ENCODE data around the gene B4GALT3.

B4GALT3 gene

DNA sequence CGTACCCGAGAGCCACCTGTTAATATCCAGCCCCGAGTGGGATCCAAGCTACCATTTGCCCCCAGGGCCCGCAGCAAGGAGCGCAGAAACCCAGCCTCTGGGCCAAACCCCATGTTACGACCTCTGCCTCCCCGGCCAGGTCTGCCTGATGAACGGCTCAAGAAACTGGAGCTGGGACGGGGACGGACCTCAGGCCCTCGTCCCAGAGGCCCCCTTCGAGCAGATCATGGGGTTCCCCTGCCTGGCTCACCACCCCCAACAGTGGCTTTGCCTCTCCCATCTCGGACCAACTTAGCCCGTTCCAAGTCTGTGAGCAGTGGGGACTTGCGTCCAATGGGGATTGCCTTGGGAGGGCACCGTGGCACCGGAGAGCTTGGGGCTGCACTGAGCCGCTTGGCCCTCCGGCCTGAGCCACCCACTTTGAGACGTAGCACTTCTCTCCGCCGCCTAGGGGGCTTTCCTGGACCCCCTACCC lies 16.6 kb downstream of the B4GALT3 start:
- no peak for DNase-seq

DNA sequence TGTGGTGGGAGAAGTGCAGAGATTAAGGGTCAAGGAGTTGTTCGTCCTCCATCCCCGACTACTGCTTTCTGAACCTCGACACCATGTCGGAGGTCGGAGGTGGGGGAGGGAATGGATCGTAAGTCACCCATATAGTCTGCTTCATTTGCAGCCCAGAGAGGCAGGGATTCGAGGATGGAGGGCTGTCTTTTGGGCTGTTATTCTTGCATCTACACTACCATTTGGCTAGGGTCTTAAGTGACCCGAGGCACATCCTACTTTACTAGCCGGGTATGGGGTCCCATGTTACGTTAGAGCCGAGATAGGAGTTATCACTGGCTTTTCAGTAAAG lies 17.4 kb downstream of the B4GALT3 start:
- DNase-seq: no peak

DNA sequence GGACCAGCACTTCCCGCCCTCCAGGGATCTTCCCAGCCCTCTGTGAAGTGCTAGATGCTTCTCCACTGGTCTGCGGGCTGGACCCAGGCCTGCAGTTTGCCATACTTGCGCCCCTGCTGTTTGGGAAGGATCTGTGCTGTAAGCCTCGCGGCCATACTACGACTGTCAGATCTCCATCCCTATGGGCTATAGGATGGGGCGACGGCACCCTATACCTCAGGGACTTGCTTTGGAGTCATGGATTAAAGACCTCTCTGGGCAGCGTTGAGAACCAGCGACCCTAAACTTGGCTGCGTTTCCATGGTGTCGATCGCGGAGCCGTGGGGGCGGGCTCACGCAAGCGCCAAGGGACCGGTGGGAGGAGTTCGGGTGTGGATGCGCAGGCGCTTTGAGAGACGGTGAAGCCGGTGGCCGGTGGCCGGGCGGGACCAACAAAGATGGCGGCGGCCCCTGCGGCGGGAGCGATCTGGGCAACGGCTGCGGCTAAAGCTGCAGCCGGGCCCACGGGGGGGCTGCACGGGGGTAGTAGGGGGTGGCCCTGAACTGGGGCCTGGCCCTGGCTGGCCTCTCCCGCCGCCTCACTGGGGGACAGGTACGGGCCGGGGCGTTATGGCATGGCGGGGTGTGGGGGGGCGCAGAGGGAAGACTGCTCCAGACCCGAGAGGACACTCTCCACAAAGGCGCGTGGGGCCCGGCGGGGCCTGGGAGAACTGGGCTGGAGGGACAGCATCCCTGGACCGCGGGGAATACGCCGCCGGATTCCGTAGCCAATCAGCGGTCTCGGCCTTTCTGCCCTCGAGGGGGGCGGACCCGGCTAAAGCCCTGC lies 18.0 kb downstream of the B4GALT3 start, which contains the start of gene USP21:
TSS of gene USP21 (plus strand) at position 414 of the 826 bp plus-strand sequence. CDS start 1,141 bp downstream, outside the sequence.
- DNase-seq: peak; percentile 90

DNA sequence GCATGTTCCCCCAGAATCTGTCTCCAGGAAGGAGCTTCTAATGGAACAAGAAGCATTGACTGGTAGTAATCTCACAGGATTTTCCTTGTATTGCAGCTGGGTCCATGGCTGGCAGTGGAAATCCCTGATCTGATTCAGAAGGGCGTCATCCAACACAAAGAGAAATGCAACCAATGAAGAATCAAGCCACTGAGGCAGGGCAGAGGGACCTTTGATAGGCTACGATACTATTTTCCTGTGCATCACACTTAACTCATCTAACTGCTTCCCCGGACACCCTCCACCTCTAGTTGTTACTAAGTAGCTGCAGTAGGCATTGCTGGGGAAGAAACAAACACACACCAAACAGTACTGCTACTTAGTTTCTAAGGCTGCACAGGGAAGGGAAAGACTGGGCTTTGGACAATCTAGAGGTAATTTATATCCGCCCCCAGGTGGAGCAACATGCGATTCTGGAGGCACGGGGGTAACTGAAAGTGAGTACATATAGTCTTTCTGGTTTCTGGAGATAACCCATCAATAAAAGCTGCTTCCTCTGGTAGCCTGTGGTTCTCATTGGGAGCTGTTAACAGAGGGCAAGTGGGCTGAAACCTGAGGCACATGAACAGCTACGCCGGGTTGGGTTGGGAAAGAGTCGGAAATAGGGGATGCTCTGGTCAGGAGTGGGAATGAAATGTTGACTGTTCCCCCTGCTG lies 18.8 kb downstream of the B4GALT3 start:
- DNase-seq: no peak

DNA sequence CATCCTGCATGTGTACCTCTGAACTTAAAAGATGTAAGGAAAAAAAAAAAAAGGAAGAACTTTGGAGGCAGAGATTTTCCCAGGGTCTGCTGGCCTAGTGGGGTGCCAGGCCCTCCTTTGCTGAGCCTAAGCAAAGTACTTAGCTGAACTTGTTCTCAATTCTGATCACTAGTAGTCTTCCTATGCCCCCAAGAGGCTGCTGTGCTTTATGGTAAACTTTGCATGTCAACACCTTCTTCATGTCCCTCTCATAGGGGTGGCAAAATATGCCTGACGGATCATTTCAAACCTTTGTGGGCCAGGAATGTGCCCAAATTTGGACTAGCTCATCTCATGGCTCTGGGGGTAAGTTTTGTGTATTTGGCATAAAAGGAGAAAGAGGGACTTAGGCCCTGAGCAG lies 19.4 kb downstream of the B4GALT3 start:
- no peak for DNase-seq

DNA sequence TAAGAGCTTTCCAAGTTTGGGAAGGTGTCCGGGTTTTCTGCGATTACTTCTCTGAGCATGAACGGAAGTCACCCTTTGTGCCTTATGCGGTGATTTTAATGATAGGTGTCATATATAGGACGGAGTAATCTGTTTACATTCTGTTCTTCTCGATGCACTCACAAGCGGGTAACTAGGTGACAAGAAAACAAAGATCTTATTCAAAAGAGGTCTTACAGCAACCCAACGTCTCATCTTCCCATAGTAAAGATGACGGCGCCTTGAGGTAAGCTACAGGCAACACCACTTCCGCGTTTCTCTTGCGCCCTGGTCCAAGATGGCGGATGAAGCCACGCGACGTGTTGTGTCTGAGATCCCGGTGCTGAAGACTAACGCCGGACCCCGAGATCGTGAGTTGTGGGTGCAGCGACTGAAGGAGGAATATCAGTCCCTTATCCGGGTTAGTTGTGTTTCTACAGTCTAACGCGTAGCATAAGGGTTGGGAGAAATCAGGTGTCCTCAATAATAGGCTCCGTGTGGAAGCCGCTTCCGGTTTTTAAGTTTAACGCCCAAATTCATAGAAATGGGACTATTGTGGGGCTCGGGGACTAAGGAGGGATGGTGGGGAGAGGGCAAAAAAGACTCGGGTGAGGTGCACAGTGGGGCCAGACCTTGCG lies 23.5 kb downstream of the B4GALT3 start, which contains the start of gene UFC1:
TSS of gene UFC1 (plus strand) at position 297 of the 656 bp plus-strand sequence. CDS start at position 317, 20 bp downstream.
- DNase-seq: peak; percentile 78

DNA sequence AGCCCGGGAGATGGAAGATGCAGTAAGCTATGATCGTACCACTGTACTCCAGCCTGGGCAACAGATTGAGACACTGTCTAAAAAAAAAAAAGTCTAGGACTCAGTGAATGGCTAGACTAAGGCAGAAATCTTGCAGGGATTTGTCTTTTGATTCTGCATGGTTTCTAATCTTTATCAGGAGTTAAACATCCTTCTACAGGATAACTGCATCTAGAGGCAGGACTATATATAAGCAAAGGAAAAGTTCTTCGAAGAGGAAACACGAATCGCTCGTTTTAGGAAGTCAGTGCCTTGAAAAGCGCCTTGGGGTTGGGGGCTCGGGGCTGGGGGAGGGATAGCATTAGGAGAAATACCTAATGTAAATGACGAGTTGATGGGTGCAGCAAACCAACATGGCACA lies 24.1 kb downstream of the B4GALT3 start:
- DNase-seq: no peak

DNA sequence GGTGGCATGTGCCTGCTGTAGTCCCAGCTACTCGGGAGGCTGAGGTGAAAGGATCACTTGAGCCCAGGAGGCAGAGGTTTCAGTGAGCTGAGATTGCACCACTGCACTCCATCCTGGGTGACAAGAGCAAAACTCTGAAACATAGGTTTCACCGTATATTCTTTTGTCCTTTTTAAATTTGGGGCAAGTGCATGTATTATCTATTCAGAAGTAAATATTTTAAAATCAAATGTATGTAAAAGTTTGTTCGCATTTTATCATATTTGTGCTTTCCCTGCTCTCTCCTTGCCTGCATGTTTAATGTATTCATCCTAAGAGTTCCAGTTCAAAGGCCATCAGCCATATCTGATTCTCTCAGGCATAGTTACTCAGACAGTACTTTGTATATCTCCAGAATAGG lies 31.5 kb downstream of the B4GALT3 start:
- DNase-seq: no peak

DNA sequence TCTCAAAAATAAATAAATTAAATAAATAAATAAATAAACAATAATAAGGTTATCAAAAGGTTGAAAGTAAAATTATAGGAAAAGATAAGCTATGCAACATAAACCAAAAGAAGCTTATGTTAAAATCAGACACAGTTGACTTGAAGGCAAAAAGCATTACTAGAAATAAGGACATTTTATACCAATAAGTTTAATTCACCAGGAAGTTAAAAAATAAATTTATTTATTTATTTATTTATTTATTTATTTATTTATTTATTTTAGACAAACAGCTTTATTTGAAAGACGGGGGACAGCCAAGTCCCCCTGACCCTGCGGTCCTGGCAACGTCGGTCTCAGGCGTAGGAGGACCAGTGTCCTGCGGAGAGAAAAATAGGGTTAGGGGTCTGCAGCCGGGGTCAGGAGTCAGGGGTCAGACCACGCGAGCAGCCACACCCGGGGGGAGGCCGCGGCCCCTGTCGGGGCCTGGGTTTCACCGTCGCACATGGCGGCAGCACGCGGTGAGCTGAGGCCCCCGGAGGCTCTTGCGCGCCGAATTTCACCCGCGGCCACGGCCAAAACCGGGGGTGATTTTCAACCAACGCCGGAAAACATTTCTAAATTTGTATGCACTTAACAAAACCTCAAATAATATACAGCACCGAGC lies 36.4 kb downstream of the B4GALT3 start:
- no peak for DNase-seq

DNA sequence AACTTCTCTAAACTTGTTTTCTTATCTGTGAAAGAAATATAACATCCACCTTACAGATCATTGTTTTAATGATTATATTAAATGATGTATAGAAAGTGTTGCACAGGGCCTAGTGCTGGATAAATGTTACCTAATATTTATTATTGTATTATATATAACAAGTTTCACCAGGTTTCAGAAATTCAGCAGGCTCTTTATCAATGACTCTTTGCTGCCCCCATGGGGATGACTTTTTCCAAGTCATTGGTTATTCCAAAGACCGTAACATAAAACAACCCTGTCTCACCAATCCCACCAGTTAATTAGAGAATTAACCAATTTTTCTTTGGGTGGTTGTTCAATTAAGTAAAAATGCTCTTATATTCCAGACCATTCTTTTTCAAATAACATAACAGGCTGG lies 37.5 kb downstream of the B4GALT3 start:
- peak; percentile 45 for DNase-seq

DNA sequence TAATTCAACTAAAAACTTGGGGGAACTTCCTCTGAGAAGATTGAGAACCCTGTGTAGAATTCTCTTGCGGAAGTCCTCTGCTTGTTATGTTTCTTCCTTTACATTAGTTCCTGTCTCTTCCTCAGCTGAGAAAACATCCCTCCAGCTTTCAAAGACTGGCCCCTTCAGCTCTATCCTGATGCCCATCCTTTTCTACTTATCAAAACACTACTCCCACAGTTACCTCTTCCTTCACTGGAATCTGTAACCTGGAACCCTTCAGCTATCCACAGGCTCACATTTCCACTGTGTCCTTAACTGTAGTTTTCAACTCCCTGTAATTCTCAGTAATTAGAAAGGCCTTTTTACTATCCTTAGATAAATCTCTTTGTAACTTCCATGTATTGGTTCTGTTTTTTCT lies 38.9 kb downstream of the B4GALT3 start:
- no peak for DNase-seq

DNA sequence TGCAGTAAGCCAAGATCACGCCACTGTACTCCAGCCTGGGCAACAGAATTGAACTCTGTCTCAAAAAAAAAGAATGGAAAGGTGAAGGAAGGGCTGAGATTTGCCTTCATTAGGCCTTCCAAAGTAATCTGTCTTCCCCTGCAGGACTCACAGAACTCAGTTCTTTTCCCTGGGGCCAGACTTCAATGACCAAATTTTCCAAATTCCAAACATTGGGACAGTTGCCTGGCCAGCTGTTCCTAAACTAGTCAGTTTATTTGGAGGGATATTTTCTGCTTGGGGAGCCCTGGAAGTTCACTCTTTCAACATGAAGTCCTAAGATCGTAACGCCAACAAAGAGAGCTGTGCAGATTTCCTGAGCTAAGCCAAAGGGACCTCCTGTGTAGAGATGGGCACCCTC lies 39.4 kb downstream of the B4GALT3 start:
- no peak for DNase-seq

DNA sequence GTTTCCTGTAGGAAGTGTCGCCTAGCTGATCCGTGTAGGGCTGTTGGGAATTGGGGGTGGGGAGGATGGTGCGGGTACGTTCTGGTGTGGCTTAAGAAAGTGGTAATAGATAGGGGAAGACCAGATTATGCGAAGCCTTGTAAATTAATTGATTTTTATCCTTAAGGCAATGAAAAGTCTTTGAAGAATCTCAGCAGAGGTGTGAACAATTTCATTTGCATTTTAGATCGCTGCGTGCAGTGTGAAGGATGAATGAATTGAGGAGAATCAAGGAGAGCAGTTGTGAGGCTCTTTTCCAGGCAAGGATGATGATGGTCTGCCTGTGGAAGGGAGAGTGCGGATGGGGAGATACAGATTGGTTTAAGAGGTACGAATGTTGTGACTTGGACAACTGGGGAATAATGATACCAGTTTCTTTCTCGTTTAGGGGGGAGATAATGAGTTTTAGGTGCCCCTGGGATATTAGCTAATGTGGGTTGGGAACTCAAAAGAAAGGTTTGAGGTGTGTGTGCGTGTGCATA lies 44.0 kb downstream of the B4GALT3 start:
- DNase-seq: no peak

DNA sequence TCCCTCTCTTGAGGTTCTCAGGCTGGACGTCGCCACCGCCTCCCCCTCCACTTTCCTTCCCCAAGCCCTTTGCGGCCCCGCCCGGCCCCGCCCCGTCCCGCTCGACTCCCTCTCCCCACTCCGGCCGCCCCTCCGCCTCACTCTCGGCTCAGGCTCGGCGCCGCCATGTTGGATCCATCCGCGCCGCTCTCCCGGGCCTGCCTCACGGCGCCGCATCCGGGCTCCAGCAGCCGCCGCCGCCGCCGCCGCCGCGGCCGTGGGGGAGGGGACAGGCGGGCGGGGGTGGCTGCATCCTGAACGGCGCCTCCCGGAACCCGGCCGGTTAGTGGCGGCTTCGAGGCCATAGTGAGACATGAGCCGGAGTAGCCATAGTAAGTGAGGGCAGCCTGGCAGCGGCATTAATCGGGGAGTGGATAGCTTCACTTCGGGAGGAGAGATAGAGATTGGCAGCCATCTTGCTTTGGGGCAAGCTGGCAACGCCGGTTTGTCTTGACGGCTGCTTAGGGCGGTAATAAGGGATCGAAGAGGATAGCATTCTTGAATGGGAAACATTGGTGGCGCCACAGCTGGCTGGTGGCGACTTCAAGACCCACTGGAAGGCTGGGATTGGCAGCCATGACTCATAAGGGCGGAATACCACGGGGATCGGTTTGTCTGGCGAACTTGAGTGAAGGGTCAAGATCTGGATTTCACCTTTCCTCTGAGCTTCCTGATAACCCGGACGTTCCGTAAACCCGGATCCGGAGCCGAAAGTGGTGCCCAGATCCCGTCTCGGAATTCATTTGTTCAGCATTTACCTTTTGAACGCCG lies 44.7 kb downstream of the B4GALT3 start, which contains the start of gene DEDD:
TSS of gene DEDD (minus strand) at position 258 of the 810 bp plus-strand sequence. CDS start 8,205 bp downstream, outside the sequence.
- peak; percentile 86 for DNase-seq

DNA sequence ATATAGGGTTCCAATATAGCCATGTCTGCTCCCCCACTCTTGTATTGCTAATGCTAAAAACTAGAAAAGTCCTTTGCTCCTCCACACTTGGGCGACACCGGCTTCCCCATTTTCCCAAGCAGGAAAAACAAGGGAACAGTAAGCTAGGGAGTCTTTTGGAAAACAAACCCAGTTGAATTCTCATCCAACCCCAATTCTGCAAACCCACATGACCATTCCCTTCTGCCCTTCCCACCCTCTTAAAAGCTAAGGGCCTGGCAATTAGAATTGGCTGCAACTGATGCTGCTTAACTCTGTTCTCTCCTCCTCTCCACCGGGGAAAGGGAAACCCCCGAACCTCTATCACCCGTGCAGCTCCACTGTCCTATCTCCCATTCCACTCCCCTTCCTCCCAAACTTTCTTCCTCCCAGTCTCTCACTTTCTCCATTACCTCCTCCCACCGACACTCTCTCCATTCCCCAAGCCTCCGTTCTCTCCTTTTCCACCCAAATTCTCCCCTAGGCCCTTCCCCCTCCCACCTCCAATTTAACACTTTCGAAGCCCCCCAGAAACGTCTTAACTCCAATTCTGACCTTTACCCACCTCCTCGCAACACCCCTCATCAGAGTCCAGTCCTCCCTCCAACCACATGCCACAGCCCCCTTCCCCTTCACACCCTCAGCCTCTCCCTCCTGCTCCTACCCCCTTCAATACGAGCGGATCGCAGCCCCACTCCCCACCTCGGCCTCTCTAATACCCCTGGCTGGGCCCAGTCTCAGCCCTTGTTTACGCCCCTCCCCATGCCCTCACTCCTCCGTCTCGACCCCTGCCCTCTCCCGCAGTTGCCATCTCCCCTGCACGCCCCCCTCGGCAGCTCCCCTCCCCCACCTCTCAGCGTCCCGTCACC lies 45.5 kb downstream of the B4GALT3 start:
- no peak for DNase-seq

DNA sequence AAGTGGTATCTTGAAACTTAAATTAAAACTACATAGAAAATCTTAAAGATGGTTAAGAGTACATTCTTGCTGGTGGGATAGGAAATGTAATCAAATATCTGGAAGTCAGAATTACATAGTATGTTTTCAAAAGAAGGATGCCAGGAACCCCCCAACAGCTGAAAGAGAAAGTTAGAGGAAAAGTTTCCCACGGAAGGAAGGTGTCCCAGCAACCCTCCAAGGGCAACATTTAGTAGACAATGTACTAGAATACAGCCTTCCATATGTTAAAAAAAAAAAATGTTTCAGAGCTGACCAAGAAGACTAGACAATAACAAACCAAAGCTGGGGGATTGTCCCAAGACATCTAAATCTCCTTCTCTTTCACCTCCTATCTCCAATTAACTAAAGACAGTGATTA lies 47.0 kb downstream of the B4GALT3 start:
- no peak for DNase-seq

DNA sequence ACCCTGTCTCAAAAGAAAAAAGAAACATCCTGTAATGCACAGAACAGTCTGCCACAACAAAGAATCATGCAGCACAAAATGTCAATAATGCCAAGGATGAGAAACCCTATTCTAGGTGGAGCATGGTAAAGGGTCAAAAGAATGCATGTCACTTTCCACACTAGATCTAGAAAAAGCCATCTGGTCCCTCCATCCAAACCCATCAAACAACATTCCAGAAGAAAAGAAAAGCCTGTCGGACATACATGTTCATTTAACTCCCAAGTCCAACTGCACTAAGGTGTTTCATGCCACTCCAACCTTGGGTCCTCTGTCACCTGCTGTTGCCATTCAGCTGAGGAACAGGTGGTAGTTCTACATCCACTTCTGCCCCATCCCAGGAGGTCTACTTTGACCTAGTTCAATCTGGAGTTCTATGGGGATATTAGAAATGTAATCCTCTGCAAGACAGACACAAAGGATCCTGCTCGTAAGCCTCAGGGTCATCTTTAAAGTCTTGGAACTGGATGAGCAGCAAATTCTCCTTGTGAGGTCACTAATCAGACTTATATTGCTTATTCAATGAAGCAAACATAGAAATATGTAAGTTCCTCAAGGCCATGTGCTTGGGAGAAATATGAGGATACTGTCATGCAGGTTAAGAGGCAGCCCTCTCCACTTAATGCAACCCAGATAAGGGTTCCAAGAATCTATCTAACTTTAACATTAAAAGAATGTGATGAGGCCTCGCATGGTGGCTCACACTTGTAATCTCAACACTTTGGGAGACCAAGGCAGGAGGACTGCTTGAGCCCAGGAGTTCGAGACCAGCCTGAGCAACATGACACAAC lies 48.5 kb downstream of the B4GALT3 start:
- DNase-seq: no peak

DNA sequence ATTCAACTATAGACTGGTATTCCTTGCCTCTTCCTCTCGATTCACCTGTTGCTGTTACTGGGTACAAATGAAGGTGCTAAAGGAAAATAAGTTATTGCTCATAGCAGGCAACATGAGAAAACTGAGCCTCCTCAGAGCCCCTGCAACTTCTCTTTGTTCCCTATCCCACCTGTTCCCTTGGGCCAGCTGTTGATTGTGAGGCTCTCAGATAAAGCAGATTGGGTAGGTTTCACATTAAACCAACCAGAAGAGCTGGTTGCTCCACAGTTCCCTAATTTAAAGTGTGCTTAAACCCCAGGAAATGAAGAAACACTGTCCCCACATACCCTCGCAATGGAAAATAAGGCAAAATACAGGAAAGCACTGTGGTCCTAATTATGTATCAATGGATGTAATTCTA lies 49.7 kb downstream of the B4GALT3 start:
- no peak for DNase-seq

DNA sequence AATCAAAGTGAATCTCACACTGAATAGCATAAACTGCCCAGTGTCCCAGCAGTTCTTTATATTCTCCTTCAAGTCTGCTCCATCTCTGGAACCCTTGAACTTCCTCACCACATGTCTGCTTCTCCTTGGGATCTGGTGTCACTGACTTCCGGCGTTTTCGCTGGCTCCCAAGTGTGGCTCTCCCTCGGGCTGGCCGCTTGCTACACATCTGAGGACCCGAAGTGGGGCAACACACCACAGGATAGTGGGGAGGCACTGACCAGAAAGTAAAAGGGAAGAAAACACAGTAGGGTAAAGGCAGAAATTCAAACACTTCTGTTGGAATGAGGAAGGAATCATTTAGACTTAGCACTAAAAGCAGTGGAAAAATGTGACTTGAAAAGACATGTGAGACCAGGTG lies 54.3 kb downstream of the B4GALT3 start:
- DNase-seq: no peak

DNA sequence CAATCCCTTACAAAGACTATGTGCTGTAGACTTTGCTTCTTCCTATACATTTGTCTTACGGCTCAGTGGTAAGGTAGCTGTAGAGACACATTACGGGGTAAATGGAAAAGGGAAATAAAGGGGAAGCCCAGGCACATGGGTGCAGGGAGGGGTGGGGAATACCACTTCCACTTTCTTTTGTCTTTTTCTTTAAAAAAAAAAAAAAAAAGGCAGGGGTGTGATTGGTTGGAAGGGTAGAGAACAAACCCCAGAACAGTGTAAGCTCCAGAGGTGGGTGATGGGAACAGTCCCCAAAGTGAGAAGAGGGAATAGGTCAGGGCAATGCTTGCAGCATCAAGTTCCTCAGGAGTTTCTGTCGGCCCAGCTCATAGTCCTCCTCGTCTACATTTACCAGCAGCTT lies 55.5 kb downstream of the B4GALT3 start:
- DNase-seq: no peak

All from activated CD4-positive, alpha-beta T cell treated with anti-CD3 and anti-CD28 coated beads, Interleukin-2, amount 50 U/mL, for 1 hour (primary cell).